Liver (tissue), 3 donors: ENCODE data around the gene RELA.

Experiments
- EGR1 ChIP-seq, 2 donors: IDR thresholded peaks; 2 replicates each; pipeline ENCODE4 v1.6.1; 2016 to 2018; ENCODE audit warnings: antibody characterized with exemption in 2 of 2, low read depth in 2 of 2
- HNF4G ChIP-seq: IDR thresholded peaks from 2 replicates; pipeline ENCODE4 v1.6.1; 2016; ENCODE audit warnings: antibody characterized with exemption
- JUND ChIP-seq, 2 donors: IDR thresholded peaks; 2 replicates each; pipeline ENCODE4 v1.6.1; 2016; ENCODE audit warnings: antibody characterized with exemption in 2 of 2
- NR2F2 ChIP-seq: IDR thresholded peaks from 2 replicates; pipeline ENCODE4 v1.6.1; 2016; ENCODE audit warnings: antibody characterized with exemption
- RAD21 ChIP-seq, 2 donors: IDR thresholded peaks; 2 replicates each; pipeline ENCODE4 v1.6.1; 2016; ENCODE audit warnings: antibody characterized with exemption in 2 of 2, mild to moderate bottlenecking in 2 of 2
- SP1 ChIP-seq: IDR thresholded peaks from 2 replicates; pipeline ENCODE4 v1.6.1; 2018; ENCODE audit warnings: antibody characterized with exemption, mild to moderate bottlenecking
- TAF1 ChIP-seq: conservative IDR thresholded peaks from 2 replicates; pipeline ENCODE4 v1.6.1; 2016; ENCODE audit warnings: antibody characterized with exemption, mild to moderate bottlenecking
- YY1 ChIP-seq: IDR thresholded peaks from 2 replicates; pipeline ENCODE4 v1.6.1; 2016; ENCODE audit warnings: antibody characterized with exemption, mild to moderate bottlenecking
- TF ChIP-seq, protein P1 (sequence below): fragments of 150-350 bp; IDR thresholded peaks from 2 replicates; pipeline ENCODE4 v1.5.1; 2017; ENCODE audit warnings: improper control_type of control experiment, low read depth, low read length; ENCODE audit not compliant: missing input control
- TF ChIP-seq, protein P2 (sequence below): IDR thresholded peaks from 2 replicates; pipeline ENCODE4 v1.6.1; 2016; ENCODE audit warnings: antibody characterized with exemption, mild to moderate bottlenecking
- TF ChIP-seq, protein P3 (sequence below): IDR thresholded peaks from 2 replicates; pipeline ENCODE4 v1.6.1; 2016; ENCODE audit warnings: antibody characterized with exemption
- TF ChIP-seq, protein P4 (sequence below): IDR thresholded peaks from 2 replicates; pipeline ENCODE4 v1.6.1; 2016; ENCODE audit warnings: antibody characterized with exemption
- donor health status: healthy.
- donor health status: healthy.

DNA sequence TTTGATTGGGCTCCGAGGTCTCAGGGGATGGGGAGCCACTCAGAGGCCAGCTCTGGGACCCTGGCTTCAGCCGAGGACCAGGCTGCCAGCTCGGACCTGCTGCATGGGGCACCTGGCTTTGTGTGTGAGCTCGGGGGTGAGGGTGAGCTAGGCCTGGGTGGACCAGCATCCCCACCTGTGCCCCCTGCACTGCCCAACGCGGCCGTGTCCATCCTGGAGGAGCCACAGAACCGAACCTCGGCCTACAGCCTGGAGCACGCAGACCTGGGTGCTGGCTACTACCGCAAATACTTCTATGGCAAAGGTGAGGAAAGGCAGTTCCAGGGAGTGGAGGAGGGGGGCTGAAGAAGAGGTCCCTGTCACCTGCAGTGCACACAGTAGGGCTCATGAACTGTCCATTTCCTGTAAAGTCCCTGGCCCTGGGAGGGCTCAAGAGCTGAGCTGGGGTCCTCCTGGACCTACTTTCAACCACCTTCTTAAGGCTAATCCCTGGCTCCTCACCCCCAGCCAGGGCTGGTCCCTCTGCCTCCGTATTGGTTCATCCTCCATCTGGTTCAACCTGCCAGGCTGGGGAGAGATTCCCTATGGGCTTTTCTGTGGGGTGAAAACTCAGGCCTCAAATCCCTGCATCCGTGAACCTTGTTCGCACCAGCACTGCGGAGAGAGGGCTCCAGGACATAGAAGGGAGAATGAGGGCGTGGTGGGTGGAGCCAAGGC is 21.3 kb downstream of the RELA start:
- TF ChIP-seq TAF1, result no peak
- TF ChIP-seq RAD21 (IDR thresholded peaks at IDR 0.05), result no peak
- TF ChIP-seq, protein P1, sequence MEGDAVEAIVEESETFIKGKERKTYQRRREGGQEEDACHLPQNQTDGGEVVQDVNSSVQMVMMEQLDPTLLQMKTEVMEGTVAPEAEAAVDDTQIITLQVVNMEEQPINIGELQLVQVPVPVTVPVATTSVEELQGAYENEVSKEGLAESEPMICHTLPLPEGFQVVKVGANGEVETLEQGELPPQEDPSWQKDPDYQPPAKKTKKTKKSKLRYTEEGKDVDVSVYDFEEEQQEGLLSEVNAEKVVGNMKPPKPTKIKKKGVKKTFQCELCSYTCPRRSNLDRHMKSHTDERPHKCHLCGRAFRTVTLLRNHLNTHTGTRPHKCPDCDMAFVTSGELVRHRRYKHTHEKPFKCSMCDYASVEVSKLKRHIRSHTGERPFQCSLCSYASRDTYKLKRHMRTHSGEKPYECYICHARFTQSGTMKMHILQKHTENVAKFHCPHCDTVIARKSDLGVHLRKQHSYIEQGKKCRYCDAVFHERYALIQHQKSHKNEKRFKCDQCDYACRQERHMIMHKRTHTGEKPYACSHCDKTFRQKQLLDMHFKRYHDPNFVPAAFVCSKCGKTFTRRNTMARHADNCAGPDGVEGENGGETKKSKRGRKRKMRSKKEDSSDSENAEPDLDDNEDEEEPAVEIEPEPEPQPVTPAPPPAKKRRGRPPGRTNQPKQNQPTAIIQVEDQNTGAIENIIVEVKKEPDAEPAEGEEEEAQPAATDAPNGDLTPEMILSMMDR, result no peak
- no peak for TF ChIP-seq JUND (IDR thresholded peaks at IDR 0.05)
- TF ChIP-seq, protein P2, sequence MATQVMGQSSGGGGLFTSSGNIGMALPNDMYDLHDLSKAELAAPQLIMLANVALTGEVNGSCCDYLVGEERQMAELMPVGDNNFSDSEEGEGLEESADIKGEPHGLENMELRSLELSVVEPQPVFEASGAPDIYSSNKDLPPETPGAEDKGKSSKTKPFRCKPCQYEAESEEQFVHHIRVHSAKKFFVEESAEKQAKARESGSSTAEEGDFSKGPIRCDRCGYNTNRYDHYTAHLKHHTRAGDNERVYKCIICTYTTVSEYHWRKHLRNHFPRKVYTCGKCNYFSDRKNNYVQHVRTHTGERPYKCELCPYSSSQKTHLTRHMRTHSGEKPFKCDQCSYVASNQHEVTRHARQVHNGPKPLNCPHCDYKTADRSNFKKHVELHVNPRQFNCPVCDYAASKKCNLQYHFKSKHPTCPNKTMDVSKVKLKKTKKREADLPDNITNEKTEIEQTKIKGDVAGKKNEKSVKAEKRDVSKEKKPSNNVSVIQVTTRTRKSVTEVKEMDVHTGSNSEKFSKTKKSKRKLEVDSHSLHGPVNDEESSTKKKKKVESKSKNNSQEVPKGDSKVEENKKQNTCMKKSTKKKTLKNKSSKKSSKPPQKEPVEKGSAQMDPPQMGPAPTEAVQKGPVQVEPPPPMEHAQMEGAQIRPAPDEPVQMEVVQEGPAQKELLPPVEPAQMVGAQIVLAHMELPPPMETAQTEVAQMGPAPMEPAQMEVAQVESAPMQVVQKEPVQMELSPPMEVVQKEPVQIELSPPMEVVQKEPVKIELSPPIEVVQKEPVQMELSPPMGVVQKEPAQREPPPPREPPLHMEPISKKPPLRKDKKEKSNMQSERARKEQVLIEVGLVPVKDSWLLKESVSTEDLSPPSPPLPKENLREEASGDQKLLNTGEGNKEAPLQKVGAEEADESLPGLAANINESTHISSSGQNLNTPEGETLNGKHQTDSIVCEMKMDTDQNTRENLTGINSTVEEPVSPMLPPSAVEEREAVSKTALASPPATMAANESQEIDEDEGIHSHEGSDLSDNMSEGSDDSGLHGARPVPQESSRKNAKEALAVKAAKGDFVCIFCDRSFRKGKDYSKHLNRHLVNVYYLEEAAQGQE, result no peak
- TF ChIP-seq, protein P3, sequence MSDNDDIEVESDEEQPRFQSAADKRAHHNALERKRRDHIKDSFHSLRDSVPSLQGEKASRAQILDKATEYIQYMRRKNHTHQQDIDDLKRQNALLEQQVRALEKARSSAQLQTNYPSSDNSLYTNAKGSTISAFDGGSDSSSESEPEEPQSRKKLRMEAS, result no peak
- TF ChIP-seq NR2F2, result no peak
- TF ChIP-seq, protein P4, sequence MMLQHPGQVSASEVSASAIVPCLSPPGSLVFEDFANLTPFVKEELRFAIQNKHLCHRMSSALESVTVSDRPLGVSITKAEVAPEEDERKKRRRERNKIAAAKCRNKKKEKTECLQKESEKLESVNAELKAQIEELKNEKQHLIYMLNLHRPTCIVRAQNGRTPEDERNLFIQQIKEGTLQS, result no peak
- no peak for TF ChIP-seq EGR1 (IDR thresholded peaks at IDR 0.05; ENCODE audit: low read depth in 2 of 2)
- TF ChIP-seq HNF4G, result no peak
- no peak for TF ChIP-seq YY1
- TF ChIP-seq SP1, result no peak
